Left lobe of liver (tissue), 2 donors: Measurements from ENCODE around the gene KIF6. TPM values are rescaled to one million over a fixed set of nuclear protein-coding genes. Genes with fewer than 3 reads are reported as not detected.

Source experiments
- ATAC-seq: fragments of 200-7000 bp; cut with Tn5 transposase; one replicate; pipeline ENCODE4 v1.9.1; 2020; ENCODE audit warnings: mild to moderate bottlenecking, moderate library complexity
- DNase-seq: peaks from one replicate; pipeline ENCODE4 v3.0.0-alpha.2; 2020; ENCODE audit warnings: low spot score
- total RNA-seq: library from RNA; stranded (reverse); gene quantifications from one replicate; pipeline ENCODE4 v1.2.1, GENCODE V29; 2021
- donor health status: DM: no; HTN: no; CAD: no; lungs with moderate emphysema.
- donor health status: DM: no; HTN: yes; CAD: no.

KIF6 gene
- total RNA-seq, 1 donor from 2014 or later: 0.05 TPM

DNA sequence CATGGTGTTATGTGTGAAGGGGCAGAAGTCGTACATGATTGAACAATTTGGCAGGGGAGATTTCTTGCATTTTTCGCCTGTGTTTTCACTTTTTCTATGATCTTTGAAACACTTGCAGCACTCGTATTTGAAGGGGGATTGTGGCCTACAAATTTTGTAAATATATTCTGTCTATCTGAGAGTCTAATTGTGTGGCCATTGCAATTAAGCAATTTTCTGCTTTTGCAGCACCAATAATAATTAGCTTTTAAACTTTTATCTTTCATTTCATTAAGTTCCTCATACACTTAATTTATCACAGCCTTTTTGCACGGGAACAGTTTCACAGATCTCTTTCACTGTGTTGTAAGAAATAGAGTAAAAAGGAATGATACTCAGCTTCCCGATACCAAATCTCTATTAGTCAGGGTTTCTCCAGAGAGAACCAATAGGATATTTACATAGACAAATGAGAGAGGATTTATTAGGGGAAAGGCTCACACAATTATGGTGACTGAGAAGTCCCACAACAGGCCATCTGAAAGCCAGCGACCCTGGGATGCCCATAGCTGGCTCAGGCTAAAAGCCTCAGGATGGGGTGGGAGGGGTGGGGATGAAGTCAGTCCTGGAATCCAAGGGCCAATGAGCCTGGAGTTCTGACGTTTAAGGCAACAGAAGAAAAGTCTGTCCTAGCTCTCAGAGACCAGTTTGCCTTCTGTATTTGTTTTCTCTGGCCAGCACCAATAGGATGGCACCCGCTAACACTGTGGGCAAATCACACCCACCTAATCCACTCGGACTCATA, 58.3 kb downstream of the KIF6 start:
- no peak for DNase-seq
- ATAC-seq: no peak

DNA sequence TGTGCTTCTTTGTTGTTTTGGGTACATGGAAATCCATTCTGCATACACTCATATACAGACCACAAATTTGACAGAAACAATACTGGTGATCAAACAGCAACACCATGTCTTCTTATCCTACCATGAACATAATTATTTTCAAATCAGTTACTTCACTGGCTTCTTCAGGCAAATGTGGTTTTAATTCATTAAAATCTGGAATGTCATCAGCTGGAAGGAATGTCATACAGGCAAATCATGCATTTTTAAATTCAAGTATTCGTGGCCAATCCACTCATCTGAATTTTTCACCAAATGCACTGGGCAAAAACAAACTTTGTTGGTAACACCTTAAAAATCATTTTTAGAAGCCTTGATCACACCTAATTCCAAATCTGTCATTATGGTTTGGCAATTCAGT, 59.3 kb downstream of the KIF6 start:
- no peak for DNase-seq
- no peak for ATAC-seq

DNA sequence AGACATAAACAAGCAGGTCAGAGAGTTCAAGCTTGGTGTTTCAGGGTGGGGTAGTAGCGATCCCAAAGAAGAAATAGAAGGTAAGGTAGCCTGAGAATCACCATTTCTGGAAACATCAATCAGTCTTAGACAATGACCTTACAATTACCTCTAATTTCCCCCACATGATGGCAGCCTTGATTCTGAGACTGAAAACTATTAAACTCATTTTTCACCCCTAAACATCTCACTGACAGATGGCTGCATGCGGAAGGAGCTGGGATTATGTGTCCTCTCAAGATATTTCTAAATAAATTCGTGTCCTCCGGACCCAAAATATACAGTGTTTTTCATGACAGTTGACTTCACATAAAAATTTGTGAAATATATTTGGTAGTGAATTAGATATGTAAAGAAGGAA, 61.0 kb downstream of the KIF6 start:
- no peak for ATAC-seq
- no peak for DNase-seq

DNA sequence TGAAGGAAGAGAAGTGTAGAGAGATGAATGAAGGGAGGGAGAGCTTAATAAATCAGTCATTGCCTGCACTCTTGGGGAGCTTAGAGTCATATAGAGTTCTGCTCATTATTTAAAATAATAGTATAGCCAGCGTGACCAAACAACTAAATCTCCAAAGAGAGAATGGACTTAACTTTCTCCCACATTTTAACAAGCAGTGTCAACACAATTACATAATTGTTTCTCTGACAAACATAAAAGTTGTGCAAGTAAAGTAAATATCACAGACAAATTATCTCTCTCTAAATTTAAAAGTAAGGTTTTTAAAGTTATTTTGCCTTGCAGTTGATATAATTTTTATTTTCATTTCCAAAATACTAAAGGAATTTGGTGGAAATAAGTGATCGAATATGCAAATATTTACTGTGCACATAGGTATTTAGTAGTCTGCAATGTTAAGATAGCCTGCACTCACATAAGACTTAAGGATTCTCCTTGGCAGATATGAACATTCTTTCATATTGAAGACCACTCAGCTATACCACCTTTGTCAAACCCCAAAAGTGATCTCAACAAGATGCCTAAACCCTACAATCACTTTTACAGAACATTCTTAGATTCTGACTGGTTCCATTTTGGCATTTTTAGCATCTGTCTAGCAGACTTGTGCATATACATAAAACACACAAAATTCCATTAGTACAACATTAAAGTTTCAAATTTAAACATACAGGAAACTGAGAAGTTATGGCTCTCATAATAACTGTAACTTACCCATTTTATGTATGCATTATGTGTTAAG, 67.7 kb downstream of the KIF6 start:
- no peak for DNase-seq
- peak; percentile 64 for ATAC-seq

DNA sequence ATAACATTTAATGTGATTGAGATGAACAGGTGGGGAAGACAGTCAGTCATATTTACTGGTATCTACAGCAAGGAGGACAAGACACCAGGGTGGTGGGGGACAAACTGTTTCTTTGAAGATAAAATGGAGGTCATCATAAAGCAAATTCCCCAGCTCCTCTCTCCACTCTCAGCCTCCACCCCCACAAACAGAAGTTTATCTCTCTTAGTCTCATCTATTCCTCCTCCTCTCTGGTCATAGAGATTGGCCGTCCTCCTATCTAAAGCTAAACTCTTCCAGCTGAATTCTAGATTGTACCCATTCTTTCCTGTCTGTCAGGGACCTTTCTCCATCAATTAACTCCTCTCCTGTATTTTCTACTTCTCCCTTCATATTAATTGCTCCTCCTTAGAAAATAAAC, 71.1 kb downstream of the KIF6 start:
- ATAC-seq: no peak
- DNase-seq: no peak

DNA sequence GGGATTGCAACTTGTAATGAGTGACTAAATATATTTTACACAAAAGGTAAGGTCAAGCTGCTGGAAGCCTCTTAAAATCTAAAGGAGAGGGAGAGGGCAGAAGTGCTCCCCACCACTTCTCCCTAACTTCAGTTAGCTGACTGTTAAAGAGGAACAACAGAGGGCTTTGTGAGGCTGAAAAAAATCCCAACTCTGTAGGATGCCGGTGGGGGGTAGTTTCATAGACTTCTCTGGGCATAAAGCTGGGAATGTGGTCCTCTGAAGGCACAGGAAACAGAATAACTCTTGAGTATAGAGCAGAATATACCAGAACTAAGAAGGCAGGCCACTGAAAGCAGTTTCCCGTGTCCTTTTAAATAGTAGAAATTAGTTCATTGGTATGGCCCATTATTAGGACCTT, 71.6 kb downstream of the KIF6 start:
- ATAC-seq (no peak), DNase-seq (no peak)

DNA sequence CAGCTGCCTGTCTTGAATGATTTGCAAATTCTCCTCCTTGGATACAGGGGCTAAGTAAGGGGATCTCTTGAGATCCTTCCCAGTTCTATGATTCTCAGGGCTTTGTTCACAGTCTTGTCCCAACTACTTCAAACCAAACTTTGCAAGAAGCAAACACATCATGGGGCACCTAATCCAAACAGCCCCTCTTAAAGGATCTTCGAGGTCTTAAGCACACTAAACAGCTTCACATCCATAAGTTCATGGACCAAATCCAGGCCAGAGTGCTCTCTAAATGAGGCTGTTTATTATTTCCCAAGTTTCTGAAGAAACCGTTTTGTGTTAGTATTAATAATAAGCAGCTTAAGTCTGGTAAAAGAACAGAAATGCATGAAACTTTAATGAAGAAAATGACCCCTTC, 75.2 kb downstream of the KIF6 start:
- no peak for ATAC-seq

DNA sequence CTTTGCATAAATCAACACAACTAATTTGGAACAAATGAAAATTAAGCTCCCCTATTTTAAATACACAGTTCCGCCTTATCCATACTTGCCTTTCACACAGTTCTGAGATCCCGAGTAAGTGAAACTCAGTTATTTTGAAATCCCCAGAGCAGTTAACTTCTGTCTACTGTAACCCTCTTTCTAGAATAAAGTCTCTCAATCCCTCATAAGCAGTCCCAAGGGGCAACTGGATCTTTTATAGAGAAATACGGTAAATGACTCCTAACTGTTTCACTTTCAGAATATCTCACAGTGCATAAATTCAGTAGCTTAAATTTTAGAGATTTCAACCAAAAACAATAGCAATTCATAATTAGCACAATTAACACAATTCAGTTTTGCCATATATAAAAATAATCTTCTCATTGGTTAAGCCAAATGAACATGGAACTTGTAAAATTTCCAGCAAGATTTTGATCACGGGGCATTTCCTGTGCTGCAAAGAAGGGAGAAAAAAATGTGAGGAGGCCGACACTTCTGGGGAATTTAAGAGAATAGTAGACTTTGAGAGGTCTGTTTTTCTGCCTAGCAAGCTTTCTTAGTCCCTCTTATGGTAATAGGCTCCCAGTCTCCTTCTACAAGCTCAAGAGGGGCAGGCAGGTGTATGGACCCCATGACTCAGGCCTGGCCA, 78.3 kb downstream of the KIF6 start:
- DNase-seq (no peak), ATAC-seq (no peak)

More for the DNA sequence above, 75.2 kb downstream of the KIF6 start:
- DNase-seq: no peak

DNA sequence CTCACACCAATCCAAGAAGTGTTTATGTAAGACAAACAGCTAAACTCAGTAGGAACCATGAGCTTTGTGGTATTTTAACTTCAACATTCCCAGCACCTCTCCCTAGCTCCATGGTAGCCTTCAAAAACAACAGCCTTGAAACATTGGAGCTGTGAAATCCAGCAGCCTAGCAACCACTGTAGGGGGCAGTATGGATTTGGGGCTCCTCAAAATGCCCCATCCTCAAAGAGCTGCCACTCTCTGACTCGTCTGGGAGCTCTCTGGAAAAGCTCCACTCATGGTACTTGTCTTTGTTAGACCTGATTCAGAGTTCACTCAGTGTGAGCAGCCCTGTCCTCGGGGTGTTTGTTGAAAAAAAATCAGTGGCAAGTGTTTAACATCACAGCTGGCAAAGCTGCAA, 82.9 kb downstream of the KIF6 start:
- ATAC-seq: peak; percentile 55
- DNase-seq: no peak

DNA sequence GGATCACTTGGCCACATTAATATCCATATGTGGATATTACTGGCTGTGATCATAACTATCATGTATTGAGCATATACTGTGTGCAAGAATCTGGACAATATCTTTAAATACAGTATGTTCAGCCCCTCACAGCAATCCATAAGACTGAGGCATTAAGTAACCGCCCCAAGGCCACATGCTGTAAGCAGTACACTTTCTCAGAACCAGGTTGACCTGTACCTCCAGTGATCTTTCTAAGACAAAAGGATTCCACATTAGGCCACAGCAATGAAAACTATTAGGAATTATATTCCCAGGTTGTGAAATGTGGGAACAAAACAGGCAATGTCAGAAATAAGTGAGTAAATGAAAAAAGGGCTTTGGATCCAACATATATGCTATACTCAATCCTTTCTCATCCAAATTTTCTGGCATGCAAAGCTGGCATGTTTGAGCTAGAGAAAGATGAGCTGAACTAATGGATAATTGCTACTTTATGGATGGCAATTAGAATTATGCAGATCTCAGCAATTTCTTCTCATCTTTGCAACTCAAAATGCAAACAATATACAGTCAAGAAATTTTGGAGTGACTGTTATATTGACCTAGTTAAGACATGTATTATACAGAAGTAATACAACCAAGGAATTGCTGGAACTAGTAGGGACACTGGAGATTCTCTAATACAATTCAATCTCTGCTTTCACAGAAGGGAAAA, 86.9 kb downstream of the KIF6 start:
- ATAC-seq (no peak), DNase-seq (no peak)

DNA sequence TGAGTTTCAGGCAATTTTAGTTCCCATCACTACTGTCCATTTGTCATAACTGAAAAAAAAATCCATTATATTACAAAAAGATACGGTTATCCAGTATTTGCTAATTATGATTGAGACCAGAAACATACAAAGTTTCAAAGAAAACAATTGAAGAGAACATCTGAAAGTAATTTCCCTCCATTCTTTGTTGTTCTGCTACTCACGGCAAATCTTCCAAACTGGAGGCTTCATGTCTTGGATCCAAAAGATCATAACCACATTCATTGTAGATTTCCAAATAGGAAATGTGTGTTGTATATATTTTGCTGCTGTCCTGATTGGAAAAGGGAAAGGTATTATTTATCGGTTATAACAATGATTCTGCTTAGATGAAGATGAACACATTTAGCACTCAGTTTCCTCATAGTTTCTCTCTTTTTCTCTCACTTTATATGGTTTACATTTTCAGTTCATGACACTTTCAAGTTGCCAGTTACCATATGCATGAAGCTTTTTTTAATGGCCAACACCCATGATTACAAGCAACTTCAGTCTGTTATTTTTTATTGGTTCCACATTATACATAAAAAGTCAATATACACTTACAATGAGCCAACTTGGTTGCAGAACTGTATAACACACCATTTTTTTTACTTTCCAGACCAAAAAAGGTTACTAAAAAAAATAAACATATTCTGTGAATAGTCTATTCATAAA, 90.4 kb downstream of the KIF6 start:
- DNase-seq (no peak), ATAC-seq (no peak)

DNA sequence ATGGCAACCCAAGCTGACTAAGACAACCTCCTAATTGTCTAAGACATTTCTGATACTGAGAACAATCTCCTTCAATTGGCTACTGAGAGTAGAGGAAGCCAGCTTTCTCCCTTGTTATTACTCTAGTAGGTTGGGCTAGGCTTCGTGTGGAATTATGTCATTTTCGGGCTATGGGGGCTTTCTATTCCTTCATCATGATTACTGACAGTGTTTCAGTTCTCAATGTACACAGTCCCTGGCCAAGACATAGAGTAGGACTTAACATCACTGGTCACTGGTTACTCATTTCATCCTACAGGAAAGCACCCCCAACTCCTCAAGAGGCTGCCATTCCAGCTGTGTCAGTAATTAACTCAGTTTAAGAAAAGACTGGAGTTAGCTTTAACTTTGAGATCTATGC, 100.0 kb downstream of the KIF6 start:
- no peak for ATAC-seq

DNA sequence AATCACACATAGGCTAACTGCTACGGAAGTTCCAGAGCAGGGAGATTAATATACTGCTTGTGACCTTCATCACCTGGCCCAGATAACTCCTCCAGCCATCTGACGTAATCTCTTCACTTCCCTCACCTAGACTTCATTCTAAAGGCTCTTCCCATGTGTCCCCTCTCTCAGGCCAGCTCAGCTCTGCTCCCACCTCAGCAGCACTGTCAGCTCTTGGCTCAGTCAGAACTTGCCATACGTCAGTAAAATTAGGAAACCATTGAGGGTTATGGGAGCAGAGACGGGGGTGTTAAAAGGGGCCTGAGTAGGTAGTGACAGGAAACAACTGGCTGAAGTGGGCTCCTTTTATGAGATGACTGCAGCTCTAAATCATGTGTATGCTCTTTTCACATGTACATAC, 101.5 kb downstream of the KIF6 start:
- DNase-seq: no peak
- no peak for ATAC-seq

More for the DNA sequence above, 100.0 kb downstream of the KIF6 start:
- no peak for DNase-seq

DNA sequence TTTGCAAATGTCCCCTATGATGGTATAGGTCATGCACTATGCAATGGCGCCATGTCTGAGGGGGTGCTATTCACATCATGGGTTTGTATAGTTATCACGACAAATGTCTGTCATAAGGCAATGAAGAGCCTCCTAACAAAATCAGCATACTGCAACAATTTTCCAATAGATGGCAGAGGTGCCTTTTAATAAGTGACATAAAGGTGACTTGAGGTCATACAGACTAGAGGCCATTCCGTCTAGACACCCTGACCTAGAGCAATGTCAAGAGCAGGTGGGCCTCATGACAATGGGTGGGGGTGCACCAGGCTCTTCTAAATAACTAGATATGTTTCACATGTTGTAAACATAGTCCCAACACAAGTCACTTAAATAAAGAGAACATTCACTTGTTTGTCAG, 107.7 kb downstream of the KIF6 start:
- DNase-seq (no peak), ATAC-seq (peak; percentile 73)

DNA sequence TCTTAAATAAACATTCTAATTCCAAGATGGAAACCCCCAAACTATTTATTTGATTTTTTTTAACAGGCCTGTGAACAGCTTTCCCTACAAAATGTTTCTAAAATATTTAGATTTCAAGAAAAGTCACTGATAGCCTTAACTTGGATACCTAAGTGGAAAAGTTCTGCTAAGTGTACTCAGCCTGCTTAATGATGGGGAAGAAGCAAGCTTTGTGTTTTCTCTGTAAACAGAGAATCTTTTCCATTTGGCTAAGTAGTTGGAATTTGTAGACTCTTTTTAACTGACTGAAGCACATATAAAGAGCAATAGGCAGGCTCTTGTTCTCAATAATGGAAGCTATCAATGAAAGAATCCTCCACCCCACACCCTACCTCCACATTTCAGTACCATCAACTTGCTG, 108.2 kb downstream of the KIF6 start:
- ATAC-seq (no peak), DNase-seq (no peak)

DNA sequence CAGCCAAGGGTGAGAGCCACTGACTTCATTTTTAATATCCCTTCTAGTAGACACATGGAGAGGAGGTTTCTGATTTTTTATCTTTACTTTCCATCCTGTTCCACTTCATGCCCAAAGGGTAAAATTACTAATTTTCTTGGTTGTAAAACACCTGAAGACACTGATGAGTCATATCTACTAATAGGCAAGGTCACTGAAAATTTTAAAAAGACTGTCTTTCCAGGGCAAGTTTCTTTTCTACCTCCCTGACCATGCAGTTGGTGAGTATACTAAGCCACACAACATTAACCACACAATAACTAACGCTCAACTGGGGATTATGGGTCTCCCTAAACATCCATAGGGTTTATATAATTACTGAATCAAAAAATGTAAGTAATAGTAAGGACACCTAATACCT, 109.6 kb downstream of the KIF6 start:
- ATAC-seq (no peak), DNase-seq (no peak)

DNA sequence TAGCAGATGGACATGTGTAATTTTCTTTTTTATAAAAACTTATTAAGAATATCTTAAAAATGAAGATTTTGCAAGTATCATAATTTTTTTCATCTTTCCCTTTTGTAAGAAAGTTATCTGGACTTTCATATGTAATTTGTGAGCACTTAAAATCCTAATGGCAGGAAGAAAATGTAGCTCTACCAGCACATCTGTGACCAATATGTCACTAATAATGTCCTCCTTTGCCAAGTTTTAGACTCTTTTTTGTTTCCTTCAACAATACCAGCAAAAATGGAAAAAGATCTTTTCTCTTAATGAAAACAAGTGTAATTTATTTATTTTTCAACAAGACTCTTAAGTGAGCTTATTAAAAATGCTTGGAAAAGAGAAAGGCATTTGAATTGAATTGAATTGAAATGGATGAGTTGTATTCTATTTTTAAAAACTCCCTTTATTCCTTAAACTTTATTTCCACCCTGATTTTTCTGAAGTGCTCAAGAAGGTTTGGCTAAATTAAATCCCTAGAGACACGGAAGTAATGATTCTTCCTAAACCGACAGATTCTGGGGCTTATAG, 110.7 kb downstream of the KIF6 start:
- DNase-seq (no peak), ATAC-seq (no peak)

DNA sequence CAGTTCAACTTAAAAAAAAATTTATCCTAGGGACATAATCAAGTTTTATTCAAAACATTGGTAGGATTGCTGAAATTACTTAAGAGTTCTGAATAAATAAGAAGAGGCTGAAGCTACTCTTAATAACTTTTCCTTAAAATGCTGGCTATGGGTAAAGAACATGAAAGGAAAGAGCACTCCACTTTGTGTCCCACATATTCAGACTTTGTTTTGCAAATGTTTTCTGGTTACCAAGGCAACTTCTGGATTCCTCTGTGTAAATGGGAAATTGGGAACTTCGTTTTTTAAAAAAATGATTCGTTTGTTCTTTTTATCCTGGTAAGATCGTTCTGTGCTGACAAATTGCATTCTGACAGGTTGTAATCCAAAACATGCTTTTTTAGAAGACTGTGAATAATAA, 115.0 kb downstream of the KIF6 start:
- DNase-seq: no peak
- ATAC-seq: no peak

DNA sequence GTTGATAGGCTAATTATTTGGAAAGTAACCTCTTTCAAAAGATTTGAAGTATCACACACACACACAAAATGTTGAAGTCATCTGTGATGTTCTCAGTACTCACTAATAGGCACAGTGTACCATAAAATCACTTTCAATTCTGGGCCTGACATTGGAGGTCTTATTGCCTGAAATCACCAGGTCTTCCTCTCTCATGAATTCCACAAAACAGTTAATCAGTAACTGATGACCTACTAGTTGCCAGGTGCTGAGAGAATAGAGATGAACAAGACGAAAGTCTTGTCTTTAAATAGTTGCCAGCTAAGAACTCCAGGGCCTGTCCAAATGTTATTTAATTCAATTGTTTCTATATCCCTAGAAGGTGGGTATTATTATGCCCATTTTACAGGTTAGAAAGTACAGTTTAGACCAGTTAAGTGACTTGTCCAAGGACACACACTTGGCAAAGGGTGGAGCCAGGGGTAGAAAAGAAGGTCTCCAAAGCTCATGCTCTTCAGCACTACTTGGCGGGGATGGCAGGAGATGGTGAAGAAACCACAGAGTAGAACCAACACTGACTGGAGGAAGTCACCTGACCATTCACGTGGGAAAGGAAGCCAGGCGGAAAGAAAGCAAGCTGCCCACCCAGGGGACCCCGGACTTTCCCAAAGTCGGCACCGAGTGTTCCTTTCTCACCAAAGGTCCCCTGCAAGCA, 116.4 kb downstream of the KIF6 start:
- DNase-seq: no peak
- ATAC-seq: no peak
